Gastrocnemius medialis (tissue), 4 donors: Measurements from ENCODE around the gene VAT1L. TPM values are rescaled to one million over a fixed set of nuclear protein-coding genes. Genes with fewer than 3 reads are reported as not detected.

Experiments
- ATAC-seq, 2 donors: fragments of 150-250 bp; one replicate each; pipeline ENCODE4 v1.9.1; 2016
- DNase-seq, 2 donors: peaks; one replicate each; pipeline ENCODE4 v3.0.0-alpha.2; 2019
- H3K27ac ChIP-seq, 4 donors: fragments of 200-600 bp; sonication (generic); 1 replicate in 1 of 4; 2 replicates in 3 of 4; pipeline ENCODE4 v1.5.1; 2016 to 2018; ENCODE audit warnings: mild to moderate bottlenecking in 2 of 4, moderate library complexity in 1 of 4
- H3K27me3 ChIP-seq, 3 donors: fragments of 200-600 bp; sonication (generic) in 2 of 3; 1 replicate in 1 of 3; 2 replicates in 2 of 3; pipeline versions ENCODE4 v1.5.1 to v1.6.0; 2016 to 2019; ENCODE audit warnings: mild to moderate bottlenecking in 1 of 3, moderate library complexity in 1 of 3
- H3K36me3 ChIP-seq, 2 donors: fragments of 200-600 bp; sonication (generic) in 1 of 2; one replicate each; pipeline ENCODE4 v1.5.1; 2017 to 2018
- H3K4me1 ChIP-seq, 2 donors: fragments of 200-600 bp; sonication (generic) in 1 of 2; one replicate each; pipeline ENCODE4 v1.5.1; 2016 to 2017; ENCODE audit warnings: mild to moderate bottlenecking in 2 of 2
- H3K4me3 ChIP-seq, 4 donors: fragments of 200-600 bp; sonication (generic) in 3 of 4; 1 replicate in 1 of 4; 2 replicates in 3 of 4; pipeline ENCODE4 v1.5.1; 2016 to 2019; ENCODE audit warnings: mild to moderate bottlenecking in 2 of 4
- H3K9me3 ChIP-seq, 3 donors: fragments of 200-600 bp; sonication (generic) in 2 of 3; 1 replicate in 1 of 3; 2 replicates in 2 of 3; pipeline ENCODE4 v1.5.1; 2016 to 2019
- CTCF ChIP-seq, 5 experiments: fragments of 450-650 bp in 3 of 5; fragments of 200-600 bp in 2 of 5; sonication (generic) in 2 of 5; IDR thresholded peaks in 4 of 5; conservative IDR thresholded peaks in 1 of 5; 1 replicate in 4 of 5; 2 replicates in 1 of 5; pipeline ENCODE4 v1.5.1; 2016 to 2019; ENCODE audit warnings: antibody characterized with exemption in 5 of 5, mild to moderate bottlenecking in 3 of 5, moderate library complexity in 3 of 5
- POLR2A ChIP-seq, 2 donors: fragments of 450-650 bp; IDR thresholded peaks; one replicate each; pipeline ENCODE4 v1.6.1; 2017; ENCODE audit warnings: antibody characterized with exemption in 2 of 2, mild to moderate bottlenecking in 2 of 2, moderate library complexity in 2 of 2
- in situ Hi-C, 4 donors: fragments of 200-750 bp; cut with MboI; loops; one replicate each; pipeline versions ENCODE4 v1.15.0 to v1.8.0; 2017; ENCODE audit warnings: low sequenced_read_pairs in 4 of 4
- intact Hi-C: fragments of 100-400 bp; cut with DNase I; formaldehyde crosslinking; loops from one replicate; pipeline ENCODE4 v1.15.1; 2023; ENCODE audit warnings: low total_unique reads
- total RNA-seq, 4 donors: library from RNA; depleted of rRNA; stranded (reverse); fragments of >200 nt; gene quantifications; one replicate each; pipeline versions ENCODE4 v1.1.0 to v1.2.3, GENCODE V29; 2016

The VAT1L gene
- total RNA-seq, 4 donors from 2014 or later: 0.04 TPM; not detected in 3

- no peak for DNase-seq
- Histone ChIP-seq H3K27me3 (no peaks in the 10 kb centered on the region), H3K4me3 (no peak overlapping the region), H3K27ac (no peak overlapping the region), H3K9me3 (no peaks in the 10 kb centered on the region), H3K4me1 (no peaks in the 10 kb centered on the region), H3K36me3 (no peaks in the 10 kb centered on the region)
- intact Hi-C loops (no loop called here), in situ Hi-C loops (no loop called here)
- no peak for ATAC-seq
- TF ChIP-seq CTCF (IDR thresholded peaks at IDR 0.05 in 4 of 5, conservative IDR thresholded peaks at IDR 0.05 in 1 of 5) (no peak), POLR2A (IDR thresholded peaks at IDR 0.05) (no peak)
Observed at GRCh38 chr16:77834635-77835540, 46.5 kb downstream of the VAT1L start.

- DNase-seq (no peak), ATAC-seq (no peak)
- intact Hi-C loops: no loop called here
- Histone ChIP-seq H3K27me3 (no peaks in the 10 kb centered on the region), H3K9me3 (no peaks in the 10 kb centered on the region), H3K4me3 (no peak overlapping the region), H3K27ac (no peak overlapping the region), H3K4me1 (no peaks in the 10 kb centered on the region), H3K36me3 (no peaks in the 10 kb centered on the region)
- TF ChIP-seq POLR2A (IDR thresholded peaks at IDR 0.05) (no peak), CTCF (IDR thresholded peaks at IDR 0.05 in 4 of 5, conservative IDR thresholded peaks at IDR 0.05 in 1 of 5) (no peak)
- in situ Hi-C loops: no loop called here
Observed at GRCh38 chr16:77836801-77837200, 48.4 kb downstream of the VAT1L start.

GRCh38 chr16:77838597-77839255 is 50.4 kb downstream of the VAT1L start:
- no peak for ATAC-seq
- Histone ChIP-seq H3K27ac (no peak overlapping the region), H3K4me1 (no peaks in the 10 kb centered on the region), H3K36me3 (no peaks in the 10 kb centered on the region), H3K9me3 (no peaks in the 10 kb centered on the region), H3K27me3 (no peaks in the 10 kb centered on the region), H3K4me3 (no peak overlapping the region)
- intact Hi-C loops: no loop called here
- no peak for DNase-seq
- in situ Hi-C loops: no loop called here
- TF ChIP-seq CTCF (IDR thresholded peaks at IDR 0.05 in 4 of 5, conservative IDR thresholded peaks at IDR 0.05 in 1 of 5) (no peak), POLR2A (IDR thresholded peaks at IDR 0.05) (no peak)

GRCh38 chr16:77840093-77840492 is 51.7 kb downstream of the VAT1L start:
- intact Hi-C loops: no loop called here
- no peaks in the 10 kb centered on the region for H3K9me3 ChIP-seq
- no peak for DNase-seq
- no peak overlapping the region for H3K4me3 ChIP-seq
- no peak overlapping the region for H3K27ac ChIP-seq
- no peaks in the 10 kb centered on the region for H3K36me3 ChIP-seq
- no peaks in the 10 kb centered on the region for H3K4me1 ChIP-seq
- no peak for ATAC-seq
- in situ Hi-C loops: no loop called here
- no peaks in the 10 kb centered on the region for H3K27me3 ChIP-seq
- TF ChIP-seq CTCF (IDR thresholded peaks at IDR 0.05 in 4 of 5, conservative IDR thresholded peaks at IDR 0.05 in 1 of 5) (no peak), POLR2A (IDR thresholded peaks at IDR 0.05) (no peak)
